Measurements from ENCODE around the gene TIGD3.

DNA sequence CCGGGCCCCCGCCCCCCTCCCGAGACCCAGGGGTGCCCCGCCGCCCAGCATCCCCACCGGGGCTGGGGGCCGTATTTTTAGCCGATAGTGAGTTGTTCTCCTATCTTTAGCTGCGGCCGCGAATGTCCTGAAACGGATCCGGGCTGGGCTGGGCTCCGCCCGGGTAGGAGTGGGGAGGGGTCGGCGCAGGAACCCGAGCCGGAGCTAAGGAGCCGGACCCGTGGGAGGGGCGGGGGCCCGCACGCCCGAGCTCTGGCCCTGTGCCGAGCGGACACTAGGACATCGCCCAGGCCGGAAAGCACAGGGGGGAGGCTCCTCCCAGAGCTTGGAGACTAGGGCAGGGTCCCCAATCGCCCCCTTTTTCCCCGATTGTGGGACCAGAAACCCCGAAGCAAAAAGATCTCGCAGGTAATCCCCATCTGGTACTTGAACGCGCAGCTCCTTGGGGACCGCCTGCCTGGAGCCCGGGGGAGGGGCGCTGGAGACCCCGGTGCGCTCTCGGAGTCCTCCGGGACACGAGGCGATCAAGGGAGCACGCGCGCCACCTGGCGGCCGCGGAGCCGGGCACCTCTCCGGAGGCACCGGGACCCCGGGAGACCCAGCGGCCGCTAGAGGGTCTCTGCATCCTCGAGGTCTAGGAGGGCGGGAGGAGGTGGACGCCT, 39.2 kb upstream of the TIGD3 start:
- TF ChIP-seq, protein P1, sequence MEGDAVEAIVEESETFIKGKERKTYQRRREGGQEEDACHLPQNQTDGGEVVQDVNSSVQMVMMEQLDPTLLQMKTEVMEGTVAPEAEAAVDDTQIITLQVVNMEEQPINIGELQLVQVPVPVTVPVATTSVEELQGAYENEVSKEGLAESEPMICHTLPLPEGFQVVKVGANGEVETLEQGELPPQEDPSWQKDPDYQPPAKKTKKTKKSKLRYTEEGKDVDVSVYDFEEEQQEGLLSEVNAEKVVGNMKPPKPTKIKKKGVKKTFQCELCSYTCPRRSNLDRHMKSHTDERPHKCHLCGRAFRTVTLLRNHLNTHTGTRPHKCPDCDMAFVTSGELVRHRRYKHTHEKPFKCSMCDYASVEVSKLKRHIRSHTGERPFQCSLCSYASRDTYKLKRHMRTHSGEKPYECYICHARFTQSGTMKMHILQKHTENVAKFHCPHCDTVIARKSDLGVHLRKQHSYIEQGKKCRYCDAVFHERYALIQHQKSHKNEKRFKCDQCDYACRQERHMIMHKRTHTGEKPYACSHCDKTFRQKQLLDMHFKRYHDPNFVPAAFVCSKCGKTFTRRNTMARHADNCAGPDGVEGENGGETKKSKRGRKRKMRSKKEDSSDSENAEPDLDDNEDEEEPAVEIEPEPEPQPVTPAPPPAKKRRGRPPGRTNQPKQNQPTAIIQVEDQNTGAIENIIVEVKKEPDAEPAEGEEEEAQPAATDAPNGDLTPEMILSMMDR (conservative IDR thresholded peaks at IDR 0.05 in 1 of 2, IDR thresholded peaks at IDR 0.05 in 1 of 2; ENCODE audit: low read depth in 1 of 2, low read length in 2 of 2) = peak; percentile 76 to 93
- no peak for TF ChIP-seq EZH2 (IDR thresholded peaks at IDR 0.05; ENCODE audit: low read length, missing control alignments)
